ENCODE data around the gene PARPBP. TPM values are rescaled to one million over a fixed set of nuclear protein-coding genes. Genes with fewer than 3 reads are reported as not detected.
"Not testable (repeated sequence)": the region's sequence is repeated elsewhere in the genome, so short reads cannot be mapped to it uniquely, and the experiment has no call there.

Gene PARPBP
- total RNA-seq, 1 donor from 2014 or later, result 14.2 TPM

DNA sequence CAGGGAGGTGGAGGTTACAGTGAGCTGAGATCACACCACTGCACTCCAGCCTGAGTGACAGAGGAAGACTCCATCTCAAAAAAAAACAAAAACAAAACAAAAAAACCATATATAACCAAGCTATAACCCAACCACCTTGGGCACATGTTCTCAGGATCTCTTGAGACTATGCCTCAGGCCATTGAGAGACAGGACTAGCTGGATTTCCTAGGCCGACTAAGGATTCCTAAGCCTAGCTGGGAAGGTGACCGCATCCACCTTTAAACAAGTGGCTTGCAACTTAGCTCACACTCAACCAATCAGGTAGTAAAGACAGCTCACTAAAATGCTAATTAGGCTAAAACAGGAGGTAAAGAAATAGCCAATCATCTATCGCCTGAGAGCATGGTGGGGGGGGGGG is 35.2 kb downstream of the PARPBP start:
- DNase-seq (ENCODE audit: low spot score), result not testable (repeated sequence)

DNA sequence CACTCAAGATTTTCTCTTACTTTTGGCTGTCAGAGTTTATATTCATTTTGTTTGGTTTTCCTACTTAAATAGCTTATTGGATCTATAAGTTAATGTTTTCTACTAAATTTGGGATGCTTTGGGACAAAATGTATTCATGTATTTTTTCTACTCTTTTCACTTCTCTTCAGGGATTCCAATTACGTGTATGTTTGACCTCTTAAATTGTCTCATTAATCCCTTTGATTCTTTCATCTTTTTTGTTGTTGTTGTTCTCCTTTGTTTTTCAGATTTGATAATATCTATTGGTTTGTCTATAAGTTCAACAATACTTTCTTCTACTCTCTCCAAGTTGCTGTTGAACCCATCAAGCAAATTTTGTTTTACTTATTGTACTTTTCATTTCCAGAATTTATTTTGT is 43.4 kb downstream of the PARPBP start:
- DNase-seq (ENCODE audit: low spot score), result no peak

DNA sequence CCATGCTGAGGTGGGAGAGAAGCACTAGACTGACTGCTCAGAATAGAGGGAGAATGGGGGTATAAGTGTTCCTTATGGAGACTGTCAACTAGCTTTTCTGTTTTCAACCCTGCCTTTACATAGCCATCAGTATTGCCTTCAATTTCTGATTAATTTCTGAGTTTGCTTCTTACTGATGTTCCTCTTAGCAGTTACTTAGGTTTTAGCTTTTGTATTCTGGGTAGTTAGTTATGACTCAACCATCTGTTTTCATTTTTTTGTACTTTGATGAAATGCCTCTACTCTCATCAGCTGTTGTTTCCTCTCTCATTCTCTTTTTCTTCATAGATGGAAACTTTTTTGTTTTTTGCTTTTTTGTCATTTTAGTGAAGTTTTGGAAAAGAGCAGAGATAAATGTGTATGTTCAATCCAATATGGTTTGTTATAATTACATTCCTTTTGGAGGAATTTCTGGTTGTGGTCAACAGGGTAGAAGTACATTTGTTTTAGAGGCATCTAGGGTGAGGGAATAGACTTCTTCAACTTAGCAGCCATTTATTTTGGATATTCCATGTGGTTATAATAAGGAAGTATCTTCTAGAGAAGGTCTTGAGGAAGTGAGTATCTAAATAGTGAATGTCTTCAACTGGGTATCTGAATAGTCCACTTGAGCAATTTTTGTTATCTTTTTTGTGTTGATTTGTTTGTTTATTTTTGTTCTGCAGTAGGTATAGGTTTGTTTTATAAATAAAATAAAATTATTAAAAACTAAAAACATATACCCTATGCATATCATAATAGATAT is 48.0 kb downstream of the PARPBP start:
- DNase-seq (ENCODE audit: low spot score), result no peak

DNA sequence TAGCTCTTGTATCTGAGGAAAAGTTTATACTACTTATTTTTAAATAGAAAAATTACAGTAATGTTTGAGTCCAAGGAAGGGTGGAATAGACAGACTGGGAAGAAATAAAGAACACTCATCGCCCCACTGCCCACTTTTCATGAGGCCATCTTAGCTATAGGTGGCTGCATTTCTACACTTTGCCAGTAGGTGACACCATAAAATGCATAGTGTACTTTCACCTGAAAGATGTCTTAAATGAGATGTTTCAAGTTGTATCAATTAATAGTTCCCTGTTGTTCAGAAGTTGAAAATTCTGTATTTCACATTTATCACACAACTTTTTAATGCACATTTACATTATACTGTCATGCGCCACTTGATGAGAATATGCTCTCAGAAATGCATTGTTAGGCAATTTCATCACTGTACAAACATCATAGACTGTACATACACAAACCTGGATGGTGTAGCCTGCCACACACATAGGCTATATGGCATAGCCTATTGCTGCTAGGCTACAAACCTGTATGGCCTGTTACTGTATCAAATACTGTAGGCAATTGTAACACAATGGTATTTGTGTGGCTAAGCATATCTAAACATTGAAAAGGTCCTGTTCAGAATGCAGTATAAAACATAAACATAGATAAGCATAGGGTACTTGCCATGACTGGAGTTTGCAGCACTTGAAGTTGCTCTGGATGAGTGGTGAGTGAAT is 50.1 kb downstream of the PARPBP start:
- DNase-seq (ENCODE audit: low spot score), result peak; percentile 26

DNA sequence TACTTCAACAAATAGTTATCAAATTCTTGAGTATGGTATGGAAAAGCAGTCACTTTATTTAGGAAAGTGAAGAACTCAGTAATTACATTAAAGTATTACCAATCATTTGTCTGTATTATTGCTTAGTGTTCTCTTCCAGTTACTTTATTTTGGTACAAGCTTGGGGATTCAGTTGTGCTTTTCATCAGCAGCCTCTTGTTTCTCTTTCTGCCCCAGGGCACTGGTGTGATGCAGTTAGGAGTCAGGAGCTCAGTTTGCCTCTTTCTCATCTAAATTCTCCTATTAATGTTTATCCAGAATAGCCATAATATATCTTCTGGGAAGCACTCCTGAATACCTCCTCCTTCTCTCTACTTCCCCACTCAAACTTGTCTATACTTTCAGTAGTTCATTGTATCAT is 52.0 kb downstream of the PARPBP start:
- no peak for DNase-seq (ENCODE audit: low spot score)

DNA sequence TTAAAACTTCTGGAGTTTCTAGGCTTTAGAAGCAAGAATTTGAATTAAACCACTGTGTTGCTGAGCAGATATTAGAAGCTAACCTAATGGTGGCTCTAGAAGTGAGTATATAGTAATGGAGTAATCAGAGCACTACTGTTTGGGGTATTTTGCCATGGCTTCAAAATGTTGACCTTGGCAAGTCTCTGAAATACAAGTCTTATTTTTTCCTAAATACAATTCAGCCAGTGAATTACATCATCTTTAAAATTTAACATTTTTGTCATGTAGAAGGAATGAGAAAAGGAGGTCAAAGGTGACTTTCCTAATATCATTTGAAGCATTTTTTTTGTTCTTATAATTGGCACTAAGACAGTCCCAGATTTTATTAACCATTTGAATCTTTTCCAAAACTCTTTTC is 52.5 kb downstream of the PARPBP start:
- peak; percentile 10 for DNase-seq (ENCODE audit: low spot score)

DNA sequence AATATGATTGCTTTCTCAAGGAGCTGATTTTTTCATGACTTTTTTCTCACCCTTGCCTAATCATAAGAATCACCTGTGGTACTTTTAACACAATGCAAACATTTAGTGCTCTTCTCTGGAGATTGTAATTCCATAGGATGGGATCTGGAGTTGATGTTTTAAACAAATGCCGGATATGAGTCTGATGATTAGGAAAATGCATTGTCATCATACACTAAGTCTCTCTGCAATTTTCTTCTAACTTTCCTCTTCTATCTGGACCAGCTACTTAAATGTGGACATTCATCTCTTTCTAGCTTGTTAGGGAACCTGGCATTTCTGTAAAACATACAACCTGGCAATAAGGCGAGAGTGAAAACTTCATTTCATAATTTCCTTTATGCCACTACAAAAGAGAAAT is 54.1 kb downstream of the PARPBP start:
- no peak for DNase-seq (ENCODE audit: low spot score)

DNA sequence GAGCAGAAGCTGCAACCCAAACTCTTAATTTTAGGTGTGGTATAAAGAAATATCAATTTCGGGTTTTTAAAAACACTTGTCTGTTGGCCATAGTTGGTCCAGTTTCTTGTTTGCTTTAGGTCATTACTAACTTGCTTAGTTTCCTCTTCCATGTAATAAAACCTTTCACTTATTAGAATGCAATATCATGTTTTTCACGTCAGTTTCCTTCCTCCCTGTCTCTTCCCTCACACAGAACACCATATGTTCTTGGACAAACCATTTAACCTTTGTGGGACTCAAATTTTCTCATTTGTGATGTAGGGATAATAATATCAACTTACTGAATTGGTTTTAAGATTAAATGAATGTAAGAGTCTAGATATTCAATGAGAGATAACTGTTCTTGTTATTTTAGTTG is 54.8 kb downstream of the PARPBP start:
- DNase-seq (ENCODE audit: low spot score), result no peak

DNA sequence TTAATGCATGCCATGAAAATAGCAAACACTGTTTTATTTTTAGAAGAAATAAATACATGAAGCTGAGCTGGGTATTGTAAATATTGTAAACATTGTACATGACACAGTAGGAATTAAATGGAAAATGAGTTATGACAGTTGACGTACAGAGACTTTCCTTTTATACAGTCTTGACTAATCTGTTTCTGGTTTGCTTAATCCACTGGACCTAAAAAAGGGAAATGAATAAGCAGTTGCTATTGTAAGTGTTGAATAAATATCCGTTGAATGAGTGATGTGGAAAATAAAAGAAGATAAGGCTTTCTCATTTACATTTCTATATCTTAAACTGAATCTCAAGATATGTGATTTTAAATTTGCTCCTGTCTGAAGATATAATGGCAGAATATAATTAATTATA is 62.7 kb downstream of the PARPBP start:
- DNase-seq (ENCODE audit: low spot score), result no peak

DNA sequence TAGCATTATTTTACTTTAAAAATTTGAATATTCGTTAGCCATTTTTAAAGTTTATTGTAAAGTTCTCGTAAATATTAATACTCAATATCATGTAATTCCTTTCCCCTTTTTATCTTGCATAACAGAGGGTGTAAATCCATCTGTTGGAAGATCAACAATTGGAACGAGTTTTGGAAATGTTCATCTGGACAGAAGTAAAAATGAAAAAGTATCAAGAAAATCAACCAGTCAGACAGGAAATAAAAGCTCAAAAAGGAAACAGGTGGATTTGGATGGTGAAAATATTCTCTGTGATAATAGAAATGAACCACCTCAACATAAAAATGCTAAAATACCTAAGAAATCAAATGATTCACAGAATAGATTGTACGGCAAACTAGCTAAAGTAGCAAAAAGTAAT is 75.8 kb downstream of the PARPBP start:
- DNase-seq (ENCODE audit: low spot score), result no peak

DNA sequence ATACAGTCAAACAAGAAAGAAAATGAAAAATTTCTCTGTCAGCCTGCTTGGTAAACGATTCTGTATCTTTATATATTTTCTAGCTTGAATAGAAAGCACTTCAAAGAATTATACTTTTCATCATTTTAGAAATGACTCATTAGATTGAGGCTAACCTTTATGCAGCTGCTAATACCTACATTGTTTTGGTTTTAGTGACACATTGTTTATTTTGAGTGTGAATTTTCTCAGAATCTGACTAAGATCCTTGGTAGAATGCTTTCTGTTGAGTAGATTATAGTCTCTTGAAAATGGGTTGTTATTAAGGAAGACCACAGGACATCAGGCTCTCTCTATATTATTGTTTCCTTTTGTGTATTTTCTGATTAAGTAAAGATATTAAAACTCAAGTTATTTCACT is 77.8 kb downstream of the PARPBP start, which contains the start of gene PMCH:
Gene PMCH (minus strand): TSS at position 45 of the 400 bp plus-strand sequence. CDS start 63 bp downstream, outside the sequence.
- DNase-seq (ENCODE audit: low spot score), result no peak

DNA sequence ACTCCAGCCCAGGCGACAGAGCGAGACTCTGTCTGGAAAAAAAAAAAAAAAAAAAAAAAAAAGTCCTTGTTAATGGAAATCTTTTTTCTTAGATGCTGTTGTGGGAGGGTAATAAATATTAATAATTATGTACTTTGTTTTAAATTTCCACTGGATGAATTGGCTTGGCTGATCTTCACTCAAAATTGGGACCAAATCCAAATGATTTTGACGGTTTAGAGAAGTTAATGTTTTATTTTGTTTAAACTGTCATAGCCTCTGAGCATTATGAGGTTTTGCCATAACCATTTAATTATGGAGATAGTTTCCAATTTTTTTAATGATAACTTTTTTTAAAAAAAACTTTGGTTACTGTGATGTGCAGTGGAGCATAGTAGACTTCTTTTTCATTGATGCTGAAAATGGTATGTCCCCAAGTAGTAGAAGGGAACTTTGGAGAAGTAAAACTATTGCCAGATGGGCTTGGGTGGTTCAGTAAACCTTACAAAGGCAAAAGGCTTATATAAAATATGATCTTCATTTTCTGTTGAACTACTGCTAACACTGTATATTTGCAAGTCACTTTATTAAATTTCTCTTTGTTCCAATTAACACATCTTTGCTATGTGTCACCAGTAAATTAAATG is 81.6 kb downstream of the PARPBP start:
- DNase-seq (ENCODE audit: low spot score), result no peak

DNA sequence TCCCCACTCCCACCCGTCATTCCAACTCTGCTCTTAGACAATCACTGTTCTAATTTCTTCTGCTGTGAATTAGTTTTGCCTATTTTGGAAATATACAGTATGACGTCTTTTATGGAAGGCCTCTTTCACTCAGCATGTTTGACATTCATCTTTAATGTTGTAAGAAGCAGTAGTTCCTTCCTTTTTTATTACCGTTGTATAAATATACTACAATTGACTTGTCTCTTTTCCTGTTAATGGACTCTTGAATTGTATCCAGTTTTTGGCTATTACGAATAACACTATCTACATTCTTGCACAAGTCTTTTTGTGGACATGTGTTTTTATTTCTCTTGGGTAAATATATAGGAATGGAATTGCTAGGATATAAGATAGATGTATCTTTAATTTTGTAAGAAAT is 82.6 kb downstream of the PARPBP start:
- DNase-seq (ENCODE audit: low spot score), result no peak

DNA sequence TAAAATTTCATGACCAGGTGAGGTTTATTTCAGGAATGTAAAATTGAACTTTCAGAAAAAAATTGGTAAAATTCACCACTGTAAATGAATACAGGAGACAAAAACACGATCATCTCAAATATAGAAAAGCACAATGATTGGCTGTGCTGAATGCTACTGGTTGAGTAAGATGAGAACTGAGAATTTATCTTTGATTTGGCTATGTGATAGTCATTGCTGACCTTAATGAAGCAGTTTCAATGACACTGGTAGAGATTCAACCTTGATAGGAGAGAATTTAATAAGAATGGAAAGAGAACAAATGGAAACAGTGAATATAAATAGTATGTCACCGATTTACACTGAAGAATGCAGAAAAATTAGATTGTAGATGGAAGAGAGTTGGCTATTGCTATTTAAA is 84.0 kb downstream of the PARPBP start:
- DNase-seq (ENCODE audit: low spot score), result no peak

DNA sequence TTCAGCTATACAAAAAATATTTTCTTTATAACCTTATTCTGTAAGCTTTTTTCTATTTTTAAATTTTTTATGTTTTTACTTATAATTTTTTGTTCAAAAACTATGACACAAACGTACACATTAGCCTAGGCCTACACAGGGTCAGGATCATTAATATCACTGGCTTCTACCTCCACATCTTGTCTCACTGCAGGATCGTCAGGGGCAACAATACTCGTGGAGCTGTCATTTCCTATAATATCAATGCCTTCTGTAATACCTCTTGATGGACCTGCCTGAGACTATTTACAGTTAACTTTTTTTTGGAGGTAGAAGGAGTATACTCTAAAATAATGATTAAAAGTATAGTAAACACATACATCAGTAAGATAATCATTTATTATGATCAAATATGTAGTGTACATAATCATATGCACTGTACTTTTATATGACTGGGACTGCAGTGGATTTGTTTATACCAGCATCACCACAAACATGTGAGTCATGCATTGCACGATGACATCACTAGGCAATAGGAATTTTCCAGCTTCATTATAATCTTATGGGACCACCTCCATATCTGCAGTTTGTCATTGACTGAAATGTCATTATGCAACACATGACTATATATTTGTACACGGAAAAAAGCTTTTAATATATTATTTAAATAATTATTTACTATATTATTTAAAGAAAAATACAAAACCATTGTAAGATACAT is 96.2 kb downstream of the PARPBP start:
- no peak for DNase-seq (ENCODE audit: low spot score)

DNA sequence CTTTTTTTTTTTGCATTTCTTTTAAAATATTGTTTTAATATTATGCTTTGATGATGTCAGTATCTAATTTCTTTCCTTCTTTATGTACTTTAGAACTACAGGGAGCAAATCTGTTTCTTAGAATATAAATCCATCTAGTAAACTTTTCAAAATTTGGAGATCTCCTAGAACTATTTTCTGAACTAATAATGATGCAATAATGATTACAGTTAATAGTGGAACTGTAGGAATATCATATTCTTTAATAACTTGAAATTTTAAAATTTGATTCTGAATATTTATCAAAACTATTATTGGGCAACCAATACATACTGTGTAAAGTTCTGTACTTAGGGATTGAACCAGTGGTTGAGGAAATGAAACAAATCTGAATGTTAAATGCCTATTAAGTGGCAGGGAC is 100.8 kb downstream of the PARPBP start:
- no peak for DNase-seq (ENCODE audit: low spot score)

DNA sequence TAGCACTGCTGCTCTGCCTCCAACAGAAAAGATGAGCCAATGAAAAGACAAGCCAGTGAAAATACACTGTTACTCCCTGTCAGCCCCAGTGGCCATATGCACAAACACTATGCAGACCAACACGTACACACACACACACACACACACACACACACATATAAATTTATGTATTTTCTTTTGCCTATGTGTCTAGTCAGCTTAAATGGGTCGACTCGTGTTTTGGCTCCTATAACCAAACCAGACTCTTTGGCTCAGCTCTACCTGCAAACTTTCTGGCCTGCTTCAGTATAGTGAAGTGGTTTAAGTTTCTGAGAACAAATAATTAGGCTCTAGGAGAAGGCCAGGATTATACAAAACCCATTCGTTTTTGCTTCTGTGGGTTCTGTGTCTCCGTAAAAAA is 108.0 kb downstream of the PARPBP start:
- DNase-seq (ENCODE audit: low spot score), result no peak

DNA sequence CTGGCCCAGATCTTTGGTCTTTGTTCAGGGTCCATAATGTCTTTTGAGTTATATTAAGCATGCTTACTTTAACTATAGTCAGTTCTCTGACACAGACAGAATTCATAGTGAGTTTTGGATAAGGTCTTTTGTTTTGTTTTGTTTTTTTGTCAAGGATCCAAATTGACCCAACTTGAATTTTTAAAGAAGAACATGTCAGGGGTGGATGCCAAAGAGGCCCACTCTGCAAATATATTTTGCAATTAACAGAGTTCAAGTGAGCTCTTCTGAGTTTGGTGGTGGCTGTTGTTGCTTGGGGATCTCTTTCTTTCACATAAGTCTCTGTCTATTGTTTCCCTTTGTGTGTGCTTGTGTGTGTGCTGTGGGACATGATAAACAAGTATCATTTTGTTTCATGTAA is 112.1 kb downstream of the PARPBP start:
- no peak for DNase-seq (ENCODE audit: low spot score)

DNA sequence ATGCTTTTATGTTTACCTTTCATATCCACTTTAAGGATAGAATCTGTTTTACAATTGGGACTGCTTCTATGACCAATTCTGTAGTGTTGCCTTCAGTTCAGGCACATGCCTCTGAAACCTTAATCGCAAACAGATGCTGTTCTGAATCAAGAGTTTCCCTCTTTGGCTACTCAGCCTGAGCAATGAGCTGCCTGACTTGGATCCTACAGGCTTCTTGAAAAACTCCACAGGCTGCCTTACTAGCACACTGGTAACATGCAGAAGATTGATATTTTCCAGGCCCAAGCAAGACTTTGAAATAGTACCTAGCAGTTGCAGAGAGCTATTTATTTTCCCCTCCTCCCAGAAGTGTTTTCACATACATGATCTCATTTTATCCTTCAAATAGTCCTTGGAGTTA is 112.5 kb downstream of the PARPBP start:
- peak; percentile 94 for DNase-seq (ENCODE audit: low spot score)

DNA sequence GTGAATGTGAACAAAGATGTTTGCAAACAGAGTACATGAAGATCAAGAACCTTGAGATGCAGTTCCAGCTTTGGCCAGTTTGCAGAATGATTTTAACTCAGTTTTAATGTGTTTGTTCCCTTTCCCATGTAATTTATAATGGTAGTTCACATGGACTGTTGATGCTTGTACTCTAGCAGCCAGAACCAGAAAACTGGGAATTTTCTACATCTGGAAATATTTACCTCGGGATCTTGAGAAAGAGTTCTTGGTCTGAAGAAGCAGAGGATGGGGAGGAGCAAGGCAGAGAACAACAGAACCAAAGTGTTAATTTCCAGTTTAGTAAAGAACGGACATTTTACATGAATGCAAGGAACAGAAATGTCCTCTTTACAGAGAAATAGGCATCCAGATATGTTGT is 114.6 kb downstream of the PARPBP start:
- DNase-seq (ENCODE audit: low spot score), result no peak

DNA sequence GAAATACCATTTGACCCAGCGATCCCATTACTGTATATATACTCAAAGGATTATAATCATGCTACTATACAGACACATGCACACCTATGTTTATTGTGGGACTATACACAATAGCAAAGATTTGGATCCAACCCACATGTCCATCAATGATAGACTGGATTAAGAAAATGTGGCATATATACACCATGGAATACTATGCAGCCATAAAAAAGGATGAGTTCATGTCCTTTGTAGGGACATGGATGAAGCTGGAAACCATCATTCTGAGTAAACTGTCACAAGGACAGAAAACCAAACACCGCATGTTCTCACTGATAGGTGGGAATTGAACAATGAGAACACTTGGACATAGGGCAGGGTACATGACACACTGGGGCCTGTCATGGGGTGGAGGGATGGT is 120.9 kb downstream of the PARPBP start:
- DNase-seq (ENCODE audit: low spot score), result not testable (repeated sequence)
